GM18517 (cell line): ENCODE results near the gene SERPINE2.

ENCODE experiments used
- ATAC-seq: cut with Tn5 transposase; IDR thresholded peaks from one replicate; pipeline ENCODE4 v1.9.1; 2021; ENCODE audit warnings: mild to moderate bottlenecking, moderate library complexity; ENCODE audit not compliant: unreplicated experiment

SERPINE2 gene

GRCh38 chr2:223944703-223945531 lies 94.2 kb downstream of the SERPINE2 start, which contains the start of gene WDFY1:
WDFY1 (minus strand) TSS chr2:223945335; CDS start chr2:223945284, 51 bp downstream.
- ATAC-seq, result peak; percentile 67

GRCh38 chr2:223944166-223944702 lies 94.9 kb downstream of the SERPINE2 start:
- ATAC-seq, result no peak

- no peak for ATAC-seq
Observed at GRCh38 chr2:223943561-223944008, 95.5 kb downstream of the SERPINE2 start.

GRCh38 chr2:223943135-223943534 lies 96.0 kb downstream of the SERPINE2 start:
- no peak for ATAC-seq

- ATAC-seq, result peak; percentile 56
Observed at GRCh38 chr2:223941579-223942277, 97.4 kb downstream of the SERPINE2 start.

GRCh38 chr2:223939438-223939837 lies 99.6 kb downstream of the SERPINE2 start:
- peak; percentile 43 for ATAC-seq

GRCh38 chr2:223937535-223937934 lies 101.6 kb downstream of the SERPINE2 start:
- ATAC-seq, result no peak

GRCh38 chr2:223936862-223937326 lies 102.2 kb downstream of the SERPINE2 start:
- no peak for ATAC-seq

- ATAC-seq, result no peak
Observed at GRCh38 chr2:223935459-223936125, 103.5 kb downstream of the SERPINE2 start.

GRCh38 chr2:223934870-223935269 lies 104.2 kb downstream of the SERPINE2 start:
- no peak for ATAC-seq

GRCh38 chr2:223932816-223933800 lies 106.0 kb downstream of the SERPINE2 start:
- no peak for ATAC-seq

- no peak for ATAC-seq
Observed at GRCh38 chr2:223930103-223930976, 108.7 kb downstream of the SERPINE2 start.

- ATAC-seq, result no peak
Observed at GRCh38 chr2:223929571-223930102, 109.4 kb downstream of the SERPINE2 start.

- no peak for ATAC-seq
Observed at GRCh38 chr2:223928113-223929006, 110.7 kb downstream of the SERPINE2 start.

- no peak for ATAC-seq
Observed at GRCh38 chr2:223925106-223925505, 114.0 kb downstream of the SERPINE2 start.
